Right lobe of liver (tissue), 6 donors: ENCODE data around the gene NMB. TPM values are rescaled to one million over a fixed set of nuclear protein-coding genes. Genes with fewer than 3 reads are reported as not detected.

Experiments used
- ATAC-seq, 4 donors: fragments of 200-7000 bp; cut with Tn5 transposase; one replicate each; pipeline ENCODE4 v1.9.1; 2020; ENCODE audit warnings: mild to moderate bottlenecking in 4 of 4, moderate library complexity in 4 of 4
- DNase-seq, 3 donors: peaks; one replicate each; pipeline ENCODE4 v3.0.0-alpha.2; 2020
- H3K27ac ChIP-seq, 3 donors: fragments of 200-600 bp; one replicate each; pipeline ENCODE4 v1.8.0; 2022
- H3K27me3 ChIP-seq, 2 donors: fragments of 200-600 bp; one replicate each; pipeline ENCODE4 v1.8.0; 2022
- H3K36me3 ChIP-seq, 4 donors: fragments of 200-600 bp; sonication (generic) in 1 of 4; one replicate each; pipeline versions ENCODE4 v1.5.1 to v1.8.0; 2017 to 2022; ENCODE audit warnings: control low read depth in 1 of 4
- H3K4me1 ChIP-seq, 4 donors: fragments of 200-600 bp; sonication (generic) in 1 of 4; one replicate each; pipeline versions ENCODE4 v1.5.1 to v1.8.0; 2017 to 2022; ENCODE audit warnings: control low read depth in 1 of 4
- H3K4me3 ChIP-seq, 3 donors: fragments of 200-600 bp; one replicate each; pipeline ENCODE4 v1.8.0; 2022
- H3K9me3 ChIP-seq, 4 donors: fragments of 200-600 bp; sonication (generic) in 1 of 4; one replicate each; pipeline versions ENCODE4 v1.5.1 to v1.8.0; 2017 to 2022; ENCODE audit warnings: control low read depth in 1 of 4
- POLR2A ChIP-seq: fragments of 450-650 bp; IDR thresholded peaks from one replicate; pipeline ENCODE4 v1.6.1; 2017; ENCODE audit warnings: antibody characterized with exemption, mild to moderate bottlenecking
- WGBS: methylation state at CpG from one replicate; pipeline ENCODE4 v1.1.6; 2018; ENCODE audit warnings: low coverage, low lambda C conversion rate; ENCODE audit not compliant: insufficient coverage; ENCODE audit errors: missing lambda C conversion rate; 5-methylcytosine and 5-hydroxymethylcytosine counted together
- intact Hi-C, 2 donors: fragments of 100-400 bp; cut with DNase I; formaldehyde crosslinking; loops; one replicate each; pipeline versions ENCODE4 v1.11.2 to v1.14.1; 2022
- total RNA-seq, 6 experiments: library from RNA; depleted of rRNA in 2 of 6; stranded (reverse); fragments of >200 nt in 2 of 6; fragmentation: NEBNext Ultra II Directional in 3 of 6; extraction: Animal tissue kit (Norgen Biotek cat#: 25700) in 3 of 6; gene quantifications; one replicate each; pipeline versions ENCODE4 v1.1.0 to v1.2.4, GENCODE V29; 2016 to 2023
- TF ChIP-seq, protein P1 (sequence below), 4 donors: fragments of 200-600 bp in 3 of 4; fragments of 450-650 bp in 1 of 4; IDR thresholded peaks; one replicate each; pipeline versions ENCODE4 v1.5.1 to v1.8.0; 2016 to 2022; ENCODE audit warnings: antibody characterized with exemption in 4 of 4, mild to moderate bottlenecking in 2 of 4
- donor health status: DM: no; HTN: yes; CAD: no.
- donor health status: DM: no; HTN: no; CAD: no.
- donor health status: DM: no; HTN: no; CAD: no.
- donor health status: DM: no; HTN: yes; CAD: no.
- donor health status: DM: no; HTN: yes; CAD: no.

NMB gene
- total RNA-seq, 6 experiments from 2014 or later: 0.76 to 3.8 (median 1.7) TPM

DNA sequence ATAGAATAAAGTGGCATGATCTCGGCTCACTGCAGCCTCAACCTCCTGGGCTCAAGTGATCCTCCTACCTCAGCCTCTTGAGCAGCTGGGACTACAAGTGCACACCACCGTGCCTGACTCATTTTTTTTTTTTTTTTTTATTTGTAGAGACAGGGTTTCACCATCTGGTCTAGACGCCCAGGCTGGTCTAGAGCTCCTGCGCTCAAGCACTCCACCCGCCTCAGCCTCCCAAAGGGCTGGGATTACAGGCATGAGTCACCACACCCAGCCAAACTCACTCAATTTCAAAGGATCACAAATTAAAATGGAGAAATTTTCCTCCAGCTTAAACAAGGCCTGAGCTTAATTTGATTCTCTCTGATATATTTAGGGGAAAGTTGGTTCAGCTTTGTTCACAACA, 27.3 kb upstream of the NMB start:
- no peak overlapping the region for H3K27ac ChIP-seq
- ATAC-seq (peak in 1 of 4 donors; percentile 57), DNase-seq (peak in 1 of 3 donors; percentile 23)
- no peaks in the 10 kb centered on the region for H3K9me3 ChIP-seq
- no peaks in the 10 kb centered on the region for H3K4me1 ChIP-seq
- intact Hi-C loops: no loop called here
- 65% methylated on average over 5 of the region's 5 CpGs for WGBS
- H3K36me3 ChIP-seq: peaks cover 0 to 14% (median 3%) of the 10 kb centered on the region in 4 donors
- no peaks in the 10 kb centered on the region for H3K27me3 ChIP-seq
- TF ChIP-seq, protein P1, sequence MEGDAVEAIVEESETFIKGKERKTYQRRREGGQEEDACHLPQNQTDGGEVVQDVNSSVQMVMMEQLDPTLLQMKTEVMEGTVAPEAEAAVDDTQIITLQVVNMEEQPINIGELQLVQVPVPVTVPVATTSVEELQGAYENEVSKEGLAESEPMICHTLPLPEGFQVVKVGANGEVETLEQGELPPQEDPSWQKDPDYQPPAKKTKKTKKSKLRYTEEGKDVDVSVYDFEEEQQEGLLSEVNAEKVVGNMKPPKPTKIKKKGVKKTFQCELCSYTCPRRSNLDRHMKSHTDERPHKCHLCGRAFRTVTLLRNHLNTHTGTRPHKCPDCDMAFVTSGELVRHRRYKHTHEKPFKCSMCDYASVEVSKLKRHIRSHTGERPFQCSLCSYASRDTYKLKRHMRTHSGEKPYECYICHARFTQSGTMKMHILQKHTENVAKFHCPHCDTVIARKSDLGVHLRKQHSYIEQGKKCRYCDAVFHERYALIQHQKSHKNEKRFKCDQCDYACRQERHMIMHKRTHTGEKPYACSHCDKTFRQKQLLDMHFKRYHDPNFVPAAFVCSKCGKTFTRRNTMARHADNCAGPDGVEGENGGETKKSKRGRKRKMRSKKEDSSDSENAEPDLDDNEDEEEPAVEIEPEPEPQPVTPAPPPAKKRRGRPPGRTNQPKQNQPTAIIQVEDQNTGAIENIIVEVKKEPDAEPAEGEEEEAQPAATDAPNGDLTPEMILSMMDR (IDR thresholded peaks at IDR 0.05): no peak
- TF ChIP-seq POLR2A: no peak
- H3K4me3 ChIP-seq: no peak overlapping the region

DNA sequence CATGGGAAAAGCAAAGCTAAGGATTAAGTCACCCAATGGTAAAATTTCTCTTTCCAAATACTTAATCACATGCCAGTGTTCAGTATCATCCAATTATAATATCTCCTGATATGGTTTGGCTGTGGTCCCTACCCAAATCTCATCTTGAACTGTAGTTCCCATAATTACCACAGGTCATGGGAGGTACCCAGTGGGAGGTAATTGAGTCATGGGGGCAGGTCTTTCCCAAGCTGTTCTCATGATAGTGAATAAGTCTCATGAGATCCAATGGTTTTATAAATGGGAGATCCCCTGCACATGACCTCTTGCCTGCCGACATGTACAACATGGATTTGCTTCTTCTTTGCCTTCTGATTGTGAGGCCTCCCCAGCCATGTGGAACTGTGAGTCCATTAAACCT, 26.1 kb upstream of the NMB start:
- H3K36me3 ChIP-seq: peaks cover 0 to 8% (median 2%) of the 10 kb centered on the region in 4 donors
- DNase-seq: no peak
- H3K4me3 ChIP-seq: no peak overlapping the region
- H3K27me3 ChIP-seq: no peaks in the 10 kb centered on the region
- H3K4me1 ChIP-seq: no peaks in the 10 kb centered on the region
- H3K27ac ChIP-seq: no peak overlapping the region
- no peak for TF ChIP-seq POLR2A
- TF ChIP-seq, protein P1 (IDR thresholded peaks at IDR 0.05): no peak
- no peaks in the 10 kb centered on the region for H3K9me3 ChIP-seq
- intact Hi-C loops: no loop called here
- WGBS: 20% methylated on average over 1 of the region's 1 CpG
- no peak for ATAC-seq

DNA sequence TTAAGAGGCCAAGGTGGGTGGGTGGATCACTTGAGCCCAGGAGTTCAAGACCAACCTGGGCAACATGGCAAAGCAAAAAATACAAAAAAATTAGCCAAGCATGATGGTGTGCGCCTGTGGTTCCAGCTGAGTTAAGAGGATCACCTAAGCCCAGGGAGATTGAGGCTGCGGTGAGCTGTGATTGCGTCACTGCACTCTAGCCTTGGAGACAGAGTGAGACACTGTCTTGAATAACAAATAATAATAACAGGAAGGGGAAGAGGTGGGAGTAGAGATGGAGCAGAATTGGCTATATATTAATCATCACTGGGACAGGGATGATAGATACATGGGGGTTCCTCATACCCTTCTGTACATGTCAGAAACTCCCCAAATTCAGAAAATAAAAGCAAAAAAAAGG, 23.8 kb upstream of the NMB start:
- no peak overlapping the region for H3K27ac ChIP-seq
- intact Hi-C loops: no loop called here
- no peak overlapping the region for H3K4me3 ChIP-seq
- ATAC-seq (no peak), DNase-seq (no peak)
- H3K36me3 ChIP-seq: peaks cover 0 to 8% (median 2%) of the 10 kb centered on the region in 4 donors
- no peaks in the 10 kb centered on the region for H3K27me3 ChIP-seq
- WGBS: 50% methylated on average over 1 of the region's 3 CpGs
- TF ChIP-seq, protein P1 (IDR thresholded peaks at IDR 0.05): no peak
- no peaks in the 10 kb centered on the region for H3K9me3 ChIP-seq
- no peaks in the 10 kb centered on the region for H3K4me1 ChIP-seq

DNA sequence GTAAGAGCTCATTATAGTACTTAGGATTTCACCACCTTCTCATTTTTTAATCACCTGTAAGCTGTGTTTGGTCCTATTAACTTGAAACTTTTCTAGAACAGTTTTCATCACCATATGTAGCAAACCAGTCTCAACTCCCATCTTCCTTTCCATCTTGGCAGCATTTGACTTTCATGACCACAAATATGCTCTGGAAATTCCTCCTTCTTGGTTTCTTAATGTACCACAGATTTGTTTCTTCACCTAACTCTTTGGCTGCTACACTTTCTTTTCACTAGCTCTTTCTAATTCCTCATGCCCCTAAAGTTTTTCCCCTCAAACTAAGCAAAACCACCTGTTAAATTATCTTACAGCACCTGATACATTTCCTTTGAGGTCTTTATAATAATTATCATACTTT, 13.2 kb upstream of the NMB start:
- Histone ChIP-seq H3K27ac (peak overlapping the region in 2 of 3 donors; percentile 16 to 45), H3K9me3 (no peaks in the 10 kb centered on the region), H3K27me3 (no peaks in the 10 kb centered on the region), H3K36me3 (peaks cover 0 to 40% (median 10%) of the 10 kb centered on the region in 4 donors), H3K4me1 (peaks cover 0 to 11% (median 3%) of the 10 kb centered on the region in 4 donors), H3K4me3 (no peak overlapping the region)
- ATAC-seq: no peak
- TF ChIP-seq POLR2A: no peak
- intact Hi-C loops: no loop called here
- DNase-seq: no peak

DNA sequence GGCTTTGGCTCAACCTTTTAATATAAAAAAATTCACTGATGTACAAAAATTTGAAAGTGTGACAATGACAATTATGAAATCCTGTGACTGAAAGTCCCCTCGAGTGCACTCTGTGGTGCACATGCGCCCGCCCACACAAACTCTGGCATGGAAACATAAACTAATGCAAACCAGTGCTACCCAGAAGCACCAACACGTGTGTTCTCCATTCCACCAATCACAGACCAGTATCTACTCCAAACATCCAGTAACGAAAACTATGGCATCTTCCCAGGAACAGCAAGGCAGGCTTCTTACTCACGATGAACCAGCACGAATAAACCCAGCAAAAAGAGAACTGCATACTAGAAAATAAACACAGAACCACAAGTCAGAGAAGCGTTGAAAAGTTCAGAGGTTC, 11.7 kb upstream of the NMB start:
- 88% methylated on average over 8 of the region's 8 CpGs for WGBS

More for the DNA sequence above, 11.7 kb upstream of the NMB start:
- Histone ChIP-seq H3K27ac (no peak overlapping the region), H3K27me3 (no peaks in the 10 kb centered on the region), H3K4me1 (peaks cover 0 to 11% (median 3%) of the 10 kb centered on the region in 4 donors), H3K9me3 (no peaks in the 10 kb centered on the region), H3K4me3 (no peak overlapping the region), H3K36me3 (peaks cover 0 to 50% (median 11%) of the 10 kb centered on the region in 4 donors)
- DNase-seq (no peak), ATAC-seq (no peak)
- intact Hi-C loops: no loop called here
- TF ChIP-seq POLR2A: no peak
- TF ChIP-seq, protein P1 (IDR thresholded peaks at IDR 0.05): no peak
